Endothelial cell of umbilical vein (primary cell): ENCODE measurements around the gene CUL5. TPM values are rescaled to one million over a fixed set of nuclear protein-coding genes. Genes with fewer than 3 reads are reported as not detected.

Experiments used
- BruUV-seq: library from RNA; stranded (reverse); fragments of 400-500 nt; replicated peaks from 2 replicates; lab custom pipeline; 2021; lab: Mats Ljungman, UMichigan
- CTCF ChIA-PET: fragments of 300-600, 350-600 bp; sonication (Branson Sonifier 250); formaldehyde crosslinking; loops from one replicate; lab custom pipeline; 2021; ENCODE audit warnings: antibody characterized with exemption, inconsistent platforms; lab: Charles Lee
- POLR2A ChIA-PET: fragments of 300-600, 350-600 bp; sonication (Branson Sonifier 250); formaldehyde crosslinking; loops from one replicate; lab custom pipeline; 2021; ENCODE audit warnings: antibody characterized with exemption, inconsistent platforms; lab: Charles Lee
- DNase-seq: peaks from one replicate; pipeline ENCODE4 v3.0.0-alpha.2; 2011; ENCODE audit warnings: low read depth, low spot score
- FAIRE-seq: peaks from 2 replicates; lab custom pipeline; 2011; peaks lifted over from hg19 to GRCh38; lab: Jason Lieb, UNC
- H2AFZ ChIP-seq: 2 replicates; pipeline ENCODE4 v1.6.0; 2012; ENCODE audit warnings: low read depth, low read length, control low read depth, inconsistent platforms
- H3K27ac ChIP-seq: 2 replicates; pipeline ENCODE4 v1.5.1; 2011; ENCODE audit warnings: low read depth, mild to moderate bottlenecking, control low read depth, low read length, moderate library complexity; ENCODE audit not compliant: insufficient read depth
- H3K27me3 ChIP-seq, 2 experiments: 2 replicates each; pipeline versions ENCODE4 v1.6.0 to v1.6.1; 2011; ENCODE audit warnings: low read length in 2 of 2, mixed read lengths in 1 of 2; ENCODE audit not compliant: control insufficient read depth in 2 of 2, insufficient read depth in 2 of 2
- H3K36me3 ChIP-seq, 2 experiments: 2 replicates in 1 of 2; 3 replicates in 1 of 2; pipeline ENCODE4 v1.5.1; 2011; ENCODE audit warnings: low read length in 2 of 2, mild to moderate bottlenecking in 1 of 2, moderate library complexity in 1 of 2; ENCODE audit not compliant: control insufficient read depth in 2 of 2, insufficient read depth in 2 of 2; ENCODE audit errors: extremely low read depth in 1 of 2
- H3K4me1 ChIP-seq: 3 replicates; pipeline ENCODE4 v1.5.1; 2011; ENCODE audit warnings: mild to moderate bottlenecking, low read length; ENCODE audit not compliant: control insufficient read depth, insufficient read depth; ENCODE audit errors: extremely low read depth
- H3K4me2 ChIP-seq: 2 replicates; pipeline ENCODE4 v1.6.1; 2011; ENCODE audit warnings: low read length, control low read depth, mixed read lengths; ENCODE audit not compliant: insufficient read depth
- H3K4me3 ChIP-seq, 3 experiments: fragments of 200-600 bp in 1 of 3; sonication (generic), shearing (Covaris generic) in 1 of 3; replicated peaks in 1 of 3; 2 replicates each; pipeline ENCODE4 v1.5.1; 2011 to 2016; ENCODE audit warnings: control low read depth in 3 of 3, low read length in 3 of 3, mild to moderate bottlenecking in 2 of 3, inconsistent platforms in 1 of 3, low read depth in 1 of 3, moderate library complexity in 1 of 3; ENCODE audit not compliant: insufficient read depth in 1 of 3
- H3K79me2 ChIP-seq: 2 replicates; pipeline ENCODE4 v1.6.0; 2012; ENCODE audit warnings: low read length, inconsistent platforms; ENCODE audit not compliant: control insufficient read depth, insufficient read depth
- H3K9ac ChIP-seq: replicated peaks from 2 replicates; pipeline ENCODE3; 2011; ENCODE audit warnings: low read length, control low read depth; ENCODE audit not compliant: insufficient read depth; ENCODE audit errors: extremely low read depth
- H3K9me1 ChIP-seq: replicated peaks from 3 replicates; pipeline ENCODE4 v1.6.0; 2011; ENCODE audit warnings: mild to moderate bottlenecking, low read length; ENCODE audit not compliant: control insufficient read depth, insufficient read depth; ENCODE audit errors: extremely low read depth
- H3K9me3 ChIP-seq: replicated peaks from 2 replicates; pipeline ENCODE4 v1.5.1; 2012; ENCODE audit warnings: low read length, inconsistent platforms; ENCODE audit not compliant: control insufficient read depth, insufficient read depth
- H4K20me1 ChIP-seq: replicated peaks from 2 replicates; pipeline ENCODE3; 2011; ENCODE audit warnings: mild to moderate bottlenecking, low read length; ENCODE audit not compliant: control insufficient read depth, insufficient read depth; ENCODE audit errors: extremely low read depth
- CTCF ChIP-seq, 2 donors: IDR thresholded peaks; 1 replicate in 1 of 2; 2 replicates in 1 of 2; pipeline ENCODE4 v1.5.1; 2011; ENCODE audit warnings: low read length in 2 of 2, mild to moderate bottlenecking in 2 of 2, moderate library complexity in 2 of 2, control low read depth in 1 of 2, inconsistent platforms in 1 of 2, low read depth in 1 of 2; ENCODE audit not compliant: insufficient read depth in 1 of 2; ENCODE audit errors: extremely low read depth in 1 of 2
- EZH2 ChIP-seq: IDR thresholded peaks from 2 replicates; pipeline ENCODE4 v1.6.1; 2012; ENCODE audit warnings: borderline replicate concordance, low read depth, mild to moderate bottlenecking, moderate library complexity, low read length, inconsistent platforms; ENCODE audit not compliant: severe bottlenecking
- GATA2 ChIP-seq: IDR thresholded peaks from 2 replicates; pipeline ENCODE4 v1.7.0; 2011; ENCODE audit warnings: low read depth, mild to moderate bottlenecking, moderate library complexity, mixed read lengths, low read length; ENCODE audit not compliant: insufficient read length, insufficient read depth
- MAX ChIP-seq: IDR thresholded peaks from 2 replicates; pipeline ENCODE4 v1.6.1; 2011; ENCODE audit not compliant: insufficient read depth, insufficient read length
- MYC ChIP-seq: IDR thresholded peaks from one replicate; pipeline ENCODE4 v1.6.1; 2011; ENCODE audit warnings: mild to moderate bottlenecking, low read depth, low read length
- POLR2AphosphoS5 ChIP-seq: IDR thresholded peaks from 2 replicates; pipeline ENCODE4 v1.6.1; 2012; ENCODE audit warnings: low read depth, mild to moderate bottlenecking, control low read depth, low read length, moderate library complexity; ENCODE audit not compliant: insufficient read depth
- dilution Hi-C: fragments of 300-500 bp; cut with MboI; formaldehyde crosslinking; loops from one replicate; pipeline ENCODE4 v1.15.0; 2019; ENCODE audit warnings: low sequenced_read_pairs; ENCODE audit not compliant: extremely low pct_ligation_motif_present
- intact Hi-C: fragments of 100-400 bp; cut with micrococcal nuclease; formaldehyde crosslinking; loops from one replicate; pipeline ENCODE4 v1.10.0; 2022
- polyA plus RNA-seq, 4 experiments: library from polyadenylated mRNA; depleted of rRNA in 3 of 4; stranded (reverse) in 3 of 4; unstranded in 1 of 4; fragments of >200 nt; gene quantifications; 2 replicates each; pipeline versions ENCODE4 v1.2.1 to v1.2.3, GENCODE V29; 2011 to 2012; ENCODE audit warnings: missing spikeins in 1 of 4
- total RNA-seq: library from RNA; stranded (reverse); gene quantifications from 2 replicates; pipeline ENCODE4 v1.2.3, GENCODE V29; 2021

The CUL5 gene
- total and polyA plus RNA-seq, 2 donors (not counting 3 experiments of a cell fraction or from before 2014, with no cell fraction given) = 9.9 to 36.6 TPM

GRCh38 chr11:108037211-108037610, 28.5 kb downstream of the CUL5 start:
- Histone ChIP-seq H2AFZ (no peak overlapping the region), H3K4me1 (no peaks in the 10 kb centered on the region), H3K9me1 (no peaks in the 10 kb centered on the region), H3K36me3 (peaks cover 2 to 6% of the 10 kb centered on the region in 2 experiments), H3K4me2 (no peak overlapping the region), H3K9ac (no peak overlapping the region), H3K9me3 (no peaks in the 10 kb centered on the region), H4K20me1 (peaks cover 3% of the 10 kb centered on the region), H3K79me2 (peaks cover 25% of the 10 kb centered on the region), H3K27me3 (no peaks in the 10 kb centered on the region), H3K4me3 (no peak overlapping the region), H3K27ac (no peak overlapping the region)
- no peak for FAIRE-seq
- intact Hi-C loops (no loop called here), dilution Hi-C loops (no loop called here)
- TF ChIP-seq POLR2AphosphoS5 (no peak), MAX (no peak), GATA2 (no peak), MYC (no peak), CTCF (IDR thresholded peaks at IDR 0.05; ENCODE audit: extremely low read depth in 1 of 2, insufficient read depth in 1 of 2, low read depth in 1 of 2, low read length in 2 of 2) (no peak), EZH2 (no peak)
- POLR2A ChIA-PET = no interaction called here
- BruUV-seq = no TSS peak
- CTCF ChIA-PET = interaction anchor here (1.0 to 1.3 kb wide), 2 partner anchors 23 to 28 kb away, joined by 3 to 4 read pairs; partner anchors contain the start of gene CUL5
- DNase-seq = no peak
